Kasumi-1 (cell line): Measurements from ENCODE around the gene CACNA1S.

Source experiments
- DNase-seq, 2 experiments: peaks; one replicate each; lab custom pipeline; 2025; lab: John Stamatoyannopoulos, UW

CACNA1S gene

GRCh38 chr1:201093561-201093960 is 18.7 kb downstream of the CACNA1S start:
- no peak for DNase-seq

DNA sequence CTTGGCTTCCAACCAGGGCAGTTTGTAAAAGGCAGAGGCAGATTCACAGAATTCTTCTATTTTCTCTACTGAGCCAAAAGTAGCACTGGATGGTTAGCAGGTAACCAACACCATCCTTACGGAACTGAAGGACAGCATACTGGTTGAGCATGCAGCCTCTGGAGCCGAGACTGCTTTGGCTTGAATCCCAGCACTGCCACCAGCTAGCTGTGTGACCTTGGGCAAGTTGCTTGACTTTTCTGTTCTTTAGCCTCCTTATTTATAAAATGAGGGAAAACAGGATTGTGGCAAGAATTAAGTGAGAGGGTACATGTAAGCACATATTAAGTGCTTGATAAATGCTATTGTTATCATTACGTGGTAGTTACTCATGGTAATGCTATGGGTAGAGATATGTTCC is 19.5 kb downstream of the CACNA1S start:
- DNase-seq = no peak

DNA sequence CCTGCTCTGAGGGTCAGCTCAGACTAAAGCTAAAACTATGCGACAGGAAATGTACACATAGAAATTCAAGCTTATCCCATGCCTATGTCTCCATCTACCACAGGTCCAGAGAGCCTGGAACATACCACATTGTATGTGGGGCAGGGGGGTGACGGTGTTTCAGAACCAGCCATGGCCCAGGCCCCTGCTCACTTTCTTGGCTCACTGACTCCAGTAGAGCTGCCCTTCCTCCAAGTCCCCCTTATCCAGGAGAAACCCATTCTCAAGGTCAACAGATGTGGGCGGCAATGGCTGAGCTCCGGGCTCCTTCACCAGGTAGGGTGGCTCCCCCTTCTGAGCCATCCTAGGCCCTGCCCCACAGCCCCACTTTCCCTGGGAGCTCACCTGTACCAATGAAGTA is 21.0 kb downstream of the CACNA1S start:
- no peak for DNase-seq

- DNase-seq = no peak
Measured at GRCh38 chr1:201090541-201090940, 21.7 kb downstream of the CACNA1S start.

- no peak for DNase-seq
Measured at GRCh38 chr1:201089596-201089995, 22.6 kb downstream of the CACNA1S start.

GRCh38 chr1:201088901-201089525 is 23.2 kb downstream of the CACNA1S start:
- no peak for DNase-seq

- DNase-seq = no peak
Measured at GRCh38 chr1:201088395-201088794, 23.8 kb downstream of the CACNA1S start.

- DNase-seq = peak; percentile 36 to 49
Measured at GRCh38 chr1:201085902-201086735, 26.1 kb downstream of the CACNA1S start.

DNA sequence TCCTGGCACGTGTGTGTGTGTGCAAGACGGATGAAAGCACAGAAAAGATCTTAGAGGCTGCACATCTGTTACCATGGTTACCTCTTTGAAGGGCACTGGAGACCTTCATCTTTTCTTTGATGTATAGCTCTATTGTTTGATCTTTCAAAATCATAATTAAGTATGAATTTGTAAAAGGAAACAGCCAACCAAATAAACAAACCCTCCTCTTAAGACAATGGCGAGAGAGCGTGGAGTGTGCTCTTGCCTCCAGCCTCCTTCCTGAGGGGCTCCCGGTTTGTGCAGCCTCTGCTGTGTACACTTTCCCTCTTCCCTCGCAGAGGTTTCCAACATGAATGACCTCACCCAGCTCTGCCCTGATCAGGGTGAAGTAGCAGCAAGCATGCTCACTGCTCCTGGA is 27.9 kb downstream of the CACNA1S start:
- no peak for DNase-seq

- DNase-seq = no peak
Measured at GRCh38 chr1:201083741-201084140, 28.5 kb downstream of the CACNA1S start.

DNA sequence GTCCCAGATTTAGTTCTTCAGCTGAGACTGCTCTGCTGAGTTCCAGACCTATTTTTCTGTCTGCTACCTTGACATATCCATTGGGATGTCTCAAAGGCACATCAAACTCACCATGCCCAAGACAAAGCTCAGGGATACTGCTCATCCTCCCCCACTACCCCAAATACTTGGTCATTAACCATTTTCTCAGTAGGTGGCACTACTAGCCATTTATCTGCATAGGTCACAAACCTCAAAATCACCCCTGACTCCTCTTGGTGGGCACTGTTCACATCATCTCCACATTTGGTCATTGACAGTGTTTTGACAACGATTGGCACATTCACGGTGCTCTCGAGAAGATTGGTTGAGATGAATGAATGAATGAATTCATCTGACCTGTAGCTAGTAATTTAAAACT is 32.1 kb downstream of the CACNA1S start:
- peak in 1 of 2 experiments; percentile 3 for DNase-seq

DNA sequence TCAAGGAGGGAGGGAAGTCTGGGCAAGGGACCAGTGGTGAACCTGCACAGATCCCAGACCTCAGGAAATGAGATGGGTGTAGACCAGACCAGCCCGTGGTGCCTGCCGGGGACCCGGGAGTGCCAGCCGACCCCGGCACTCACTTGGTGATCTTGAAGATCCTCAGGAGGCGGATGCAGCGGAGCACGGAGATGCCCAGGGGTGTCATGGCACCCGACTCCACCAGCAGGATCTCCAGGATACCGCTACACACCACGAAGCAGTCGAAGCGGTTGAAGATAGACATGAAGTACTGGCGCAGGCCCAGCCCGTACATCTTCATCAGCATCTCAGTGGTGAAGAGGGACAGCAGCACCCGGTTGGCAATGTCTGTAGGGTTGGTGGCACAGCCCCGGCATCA is 34.5 kb downstream of the CACNA1S start:
- no peak for DNase-seq

GRCh38 chr1:201077116-201077515 is 35.1 kb downstream of the CACNA1S start:
- no peak for DNase-seq

DNA sequence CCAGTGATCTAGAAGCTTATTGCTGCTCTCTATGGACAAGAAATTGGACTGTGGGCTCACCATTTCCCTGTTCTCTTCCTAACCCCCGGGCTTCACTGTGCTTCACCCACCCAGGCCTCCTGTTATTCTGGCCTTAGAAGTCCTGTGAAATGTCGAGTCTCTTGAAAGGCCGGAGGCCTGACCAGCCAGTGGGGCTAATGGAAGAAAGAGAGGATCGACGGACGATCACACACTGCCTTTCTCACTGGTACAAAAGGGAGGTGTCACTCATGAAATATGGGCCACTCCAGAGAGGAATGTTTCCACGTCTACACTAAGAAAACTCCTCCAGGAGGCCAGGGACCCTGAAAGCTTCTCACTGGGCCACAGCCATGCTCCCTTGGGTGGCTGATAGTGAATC is 36.1 kb downstream of the CACNA1S start:
- DNase-seq = no peak

DNA sequence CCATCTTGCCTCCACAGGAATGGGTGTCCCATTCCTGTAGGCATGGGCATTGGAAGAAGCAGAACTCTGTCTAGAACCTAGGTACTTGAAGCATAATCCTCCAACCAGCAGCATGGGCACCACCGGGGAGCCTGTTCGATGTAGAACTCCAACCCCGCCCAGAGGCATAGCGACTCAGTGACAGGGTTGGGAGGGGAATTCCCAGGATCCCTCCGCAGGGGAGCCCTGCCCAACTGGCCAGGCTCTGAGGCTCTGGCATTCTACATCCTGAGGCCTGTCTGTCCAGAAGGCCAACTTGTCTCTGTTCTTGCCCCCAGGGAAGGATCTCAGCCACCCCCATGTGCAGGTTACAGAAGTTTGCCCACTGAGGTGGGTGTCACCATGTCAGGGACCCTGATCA is 38.2 kb downstream of the CACNA1S start:
- DNase-seq = no peak

GRCh38 chr1:201072922-201073321 is 39.3 kb downstream of the CACNA1S start:
- no peak for DNase-seq

DNA sequence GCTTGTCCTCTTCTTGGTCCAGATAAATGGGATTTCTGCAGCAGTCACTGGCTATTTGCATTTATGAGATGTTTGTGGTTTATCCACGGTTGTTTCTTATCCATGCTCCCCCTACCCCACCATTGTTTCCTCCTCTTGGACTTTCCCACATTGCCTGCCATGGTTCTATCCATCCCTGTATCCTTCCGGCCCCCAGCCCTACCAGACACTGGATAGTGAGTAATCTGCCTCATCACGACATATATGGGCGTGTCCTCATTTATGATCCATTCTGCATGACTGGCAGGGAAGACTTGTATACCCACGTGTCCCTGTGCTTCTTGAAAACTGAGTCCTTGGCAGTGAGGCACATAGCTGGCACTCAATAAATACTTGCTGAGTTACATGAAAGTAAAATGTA is 40.1 kb downstream of the CACNA1S start:
- no peak for DNase-seq

- no peak for DNase-seq
Measured at GRCh38 chr1:201069636-201070035, 42.6 kb downstream of the CACNA1S start.

DNA sequence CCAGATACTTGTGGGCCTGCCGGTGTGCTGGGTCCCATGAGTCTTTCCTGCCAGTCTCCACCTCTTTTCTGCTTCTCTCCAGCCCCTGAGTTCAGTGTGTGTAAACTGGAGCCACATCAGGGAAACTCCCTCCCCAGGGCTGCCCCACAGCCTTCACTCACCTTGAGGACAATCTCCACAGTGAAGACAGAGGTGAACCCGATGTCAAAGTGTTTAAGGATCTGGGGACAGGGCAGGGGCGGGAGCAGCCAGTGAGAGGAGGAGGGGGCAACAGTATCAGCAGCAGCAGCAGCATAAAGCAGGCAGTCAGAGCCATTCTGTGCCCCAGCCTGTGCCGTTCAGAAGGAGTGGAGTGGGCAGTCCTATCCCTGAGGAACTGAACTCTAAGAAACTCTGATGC is 43.2 kb downstream of the CACNA1S start:
- DNase-seq = no peak

DNA sequence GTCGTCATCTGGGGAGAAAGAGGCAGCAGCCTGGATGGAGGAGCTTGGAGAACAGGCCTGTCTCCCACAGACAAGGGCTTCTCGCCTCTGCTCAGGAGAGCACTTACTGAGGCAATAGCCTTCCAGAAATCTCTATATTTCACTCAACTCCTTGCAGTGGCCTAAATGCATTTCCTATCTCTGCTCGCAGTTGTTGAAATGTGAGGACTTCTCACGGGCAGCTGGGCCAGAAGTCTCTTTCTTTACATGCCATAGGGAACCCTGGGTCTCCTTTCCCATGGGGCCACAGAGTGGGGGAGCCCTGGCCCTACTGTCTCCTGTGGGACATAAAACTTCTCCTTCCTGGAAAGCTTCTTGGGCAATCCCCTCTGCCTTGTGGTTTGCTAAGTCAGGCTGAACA is 45.2 kb downstream of the CACNA1S start:
- no peak for DNase-seq

DNA sequence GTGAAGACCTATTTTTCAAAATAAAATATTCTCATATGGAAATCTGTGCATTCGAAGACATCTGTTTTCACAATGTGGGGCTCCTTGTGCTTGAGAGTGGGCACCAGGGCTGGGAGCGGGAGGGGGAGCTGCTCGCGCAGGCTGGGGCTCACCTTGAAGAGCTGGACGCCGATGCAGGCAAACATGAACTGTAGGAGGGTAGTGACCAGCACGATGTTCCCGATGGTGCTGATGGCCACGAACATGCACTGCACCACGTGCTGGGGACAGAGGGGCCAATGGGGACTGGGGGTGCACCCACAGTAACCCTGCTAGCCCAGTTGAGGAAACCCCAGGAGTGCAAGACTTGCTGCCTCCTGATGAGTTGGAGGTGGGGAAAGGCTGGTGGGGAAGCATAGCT is 46.5 kb downstream of the CACNA1S start:
- no peak for DNase-seq

DNA sequence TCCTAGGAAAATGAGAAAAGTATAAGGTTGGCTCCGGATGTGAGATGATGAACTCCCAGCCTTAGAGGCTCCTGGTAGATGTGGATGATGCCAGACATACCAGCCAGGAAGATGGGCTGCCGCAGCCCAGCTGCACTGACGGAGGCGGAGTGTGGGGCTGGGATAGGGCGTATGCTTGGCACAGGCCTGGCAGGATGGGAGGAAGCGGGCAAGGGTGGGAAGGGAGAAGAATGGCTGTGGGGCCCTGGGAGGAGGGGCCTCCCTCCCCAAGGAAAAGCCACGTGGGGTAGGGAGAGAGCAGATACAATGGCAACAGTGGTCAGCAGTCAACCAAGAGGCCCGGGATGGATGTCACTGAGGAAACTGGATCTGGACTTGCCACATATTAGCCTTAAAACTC is 47.4 kb downstream of the CACNA1S start:
- no peak for DNase-seq

GRCh38 chr1:201063145-201063544 is 49.1 kb downstream of the CACNA1S start:
- no peak for DNase-seq
